GM12801 (cell line): ENCODE results near the gene GM2A.

Source experiments
- CTCF ChIP-seq: IDR thresholded peaks from one replicate; pipeline ENCODE4 v1.5.1; 2011; ENCODE audit warnings: control low read depth; ENCODE audit not compliant: insufficient read length; ENCODE audit errors: extremely low read depth

Gene GM2A

GRCh38 chr5:151270599-151270998 is 17.6 kb downstream of the GM2A start:
- no peak for TF ChIP-seq CTCF

GRCh38 chr5:151271336-151271735 is 18.4 kb downstream of the GM2A start:
- TF ChIP-seq CTCF, result no peak

GRCh38 chr5:151274666-151275065 is 21.7 kb downstream of the GM2A start:
- no peak for TF ChIP-seq CTCF

- no peak for TF ChIP-seq CTCF
Observed at GRCh38 chr5:151275803-151276202, 22.8 kb downstream of the GM2A start.

GRCh38 chr5:151278845-151279244 is 25.9 kb downstream of the GM2A start:
- TF ChIP-seq CTCF, result no peak

- no peak for TF ChIP-seq CTCF
Observed at GRCh38 chr5:151280443-151280842, 27.5 kb downstream of the GM2A start.

GRCh38 chr5:151281001-151281639 is 28.1 kb downstream of the GM2A start:
- TF ChIP-seq CTCF, result no peak
